ENCODE results near the gene RHOF.

The RHOF gene

GRCh38 chr12:121789800-121790728, 3.4 kb downstream of the RHOF start:
- TF ChIP-seq, protein P1, sequence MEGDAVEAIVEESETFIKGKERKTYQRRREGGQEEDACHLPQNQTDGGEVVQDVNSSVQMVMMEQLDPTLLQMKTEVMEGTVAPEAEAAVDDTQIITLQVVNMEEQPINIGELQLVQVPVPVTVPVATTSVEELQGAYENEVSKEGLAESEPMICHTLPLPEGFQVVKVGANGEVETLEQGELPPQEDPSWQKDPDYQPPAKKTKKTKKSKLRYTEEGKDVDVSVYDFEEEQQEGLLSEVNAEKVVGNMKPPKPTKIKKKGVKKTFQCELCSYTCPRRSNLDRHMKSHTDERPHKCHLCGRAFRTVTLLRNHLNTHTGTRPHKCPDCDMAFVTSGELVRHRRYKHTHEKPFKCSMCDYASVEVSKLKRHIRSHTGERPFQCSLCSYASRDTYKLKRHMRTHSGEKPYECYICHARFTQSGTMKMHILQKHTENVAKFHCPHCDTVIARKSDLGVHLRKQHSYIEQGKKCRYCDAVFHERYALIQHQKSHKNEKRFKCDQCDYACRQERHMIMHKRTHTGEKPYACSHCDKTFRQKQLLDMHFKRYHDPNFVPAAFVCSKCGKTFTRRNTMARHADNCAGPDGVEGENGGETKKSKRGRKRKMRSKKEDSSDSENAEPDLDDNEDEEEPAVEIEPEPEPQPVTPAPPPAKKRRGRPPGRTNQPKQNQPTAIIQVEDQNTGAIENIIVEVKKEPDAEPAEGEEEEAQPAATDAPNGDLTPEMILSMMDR (IDR thresholded peaks at IDR 0.05; ENCODE audit: insufficient read depth, missing control alignments): no peak
- FAIRE-seq: no peak
- DNase-seq (ENCODE audit: insufficient read length, low spot score): no peak

DNA sequence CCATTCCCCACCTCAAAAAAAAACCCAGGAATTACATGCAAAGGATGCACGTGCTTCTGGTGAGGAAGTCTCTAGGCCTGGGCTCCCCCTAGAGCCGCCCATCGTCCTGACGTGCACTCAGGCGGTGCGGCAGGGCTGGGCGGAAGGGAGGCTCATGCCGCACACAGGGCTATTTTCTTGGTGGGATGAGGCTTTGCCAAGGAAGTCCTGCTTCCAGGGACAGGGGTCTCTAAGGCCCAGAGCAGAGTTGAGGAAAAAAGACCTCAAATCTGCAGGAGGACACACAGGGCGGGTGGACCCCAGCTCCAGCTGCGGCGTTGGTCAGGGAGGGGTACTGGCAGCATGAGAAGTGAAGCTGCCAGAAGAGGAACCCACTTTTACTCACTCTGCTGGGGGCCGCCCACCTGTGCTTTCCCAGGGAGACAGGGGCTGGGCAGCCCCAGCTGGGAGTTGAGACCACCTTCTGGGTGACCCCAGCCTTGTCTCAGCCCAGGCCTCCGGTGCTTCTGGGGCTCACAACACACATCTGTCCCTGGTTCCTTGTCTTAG, 4.2 kb downstream of the RHOF start:
- DNase-seq (ENCODE audit: insufficient read length, low spot score): no peak
- TF ChIP-seq, protein P1 (IDR thresholded peaks at IDR 0.05; ENCODE audit: insufficient read depth, missing control alignments): no peak

GRCh38 chr12:121788176-121788818, 5.2 kb downstream of the RHOF start:
- DNase-seq (ENCODE audit: insufficient read length, low spot score) (no peak), FAIRE-seq (no peak)
- TF ChIP-seq, protein P1 (IDR thresholded peaks at IDR 0.05; ENCODE audit: insufficient read depth, missing control alignments): no peak

More for the DNA sequence above, 4.2 kb downstream of the RHOF start:
- no peak for FAIRE-seq

DNA sequence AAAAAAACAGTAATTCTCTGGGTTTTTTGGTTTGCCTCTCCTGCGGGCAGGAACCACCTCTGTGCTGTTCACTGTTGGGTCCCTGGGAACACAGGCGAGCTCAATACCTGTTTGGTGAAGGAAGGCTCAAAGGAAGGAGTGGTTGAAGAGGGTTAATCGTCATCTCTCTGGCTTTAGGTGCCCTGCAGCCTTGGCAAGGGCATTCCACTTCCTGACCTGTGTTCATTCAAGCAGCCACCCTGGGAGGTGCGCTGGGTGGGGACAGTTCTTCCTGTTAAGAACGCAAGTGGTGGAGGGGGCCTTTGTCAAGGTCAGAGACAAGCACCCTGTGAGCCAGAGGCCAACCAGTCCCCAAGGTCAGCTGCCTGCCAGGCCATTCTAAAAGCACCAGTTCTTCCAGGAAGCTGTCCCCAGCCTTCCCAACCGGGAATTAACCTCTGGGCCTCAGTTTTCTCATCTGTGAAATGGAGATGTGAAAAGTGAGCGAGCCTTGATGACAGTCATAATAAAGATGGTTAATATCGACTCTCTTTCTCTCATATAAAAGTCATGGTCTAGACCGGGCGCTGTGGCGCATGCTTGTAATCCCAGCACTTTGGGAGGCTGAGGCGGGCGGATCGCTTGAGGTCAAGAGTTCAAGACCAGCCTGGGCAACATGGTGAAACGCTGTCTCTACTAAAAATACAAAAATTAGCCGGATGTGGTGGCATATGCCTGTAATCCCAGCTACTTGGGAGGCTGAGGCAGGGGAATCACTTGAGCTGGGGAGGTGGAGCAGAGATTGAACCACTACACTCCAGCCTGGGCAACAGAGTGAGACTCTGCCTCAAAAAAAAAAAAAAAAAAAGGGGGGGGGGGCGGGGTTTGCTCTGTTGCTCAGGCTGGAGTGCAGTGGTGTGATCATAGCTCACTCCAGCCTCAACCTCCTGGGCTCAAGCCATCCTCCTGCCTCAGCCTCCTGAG, 6.1 kb downstream of the RHOF start:
- TF ChIP-seq, protein P1 (IDR thresholded peaks at IDR 0.05; ENCODE audit: insufficient read depth, missing control alignments): no peak
- FAIRE-seq: no peak
- no peak for DNase-seq (ENCODE audit: insufficient read length, low spot score)

- no peak for FAIRE-seq
- DNase-seq (ENCODE audit: insufficient read length, low spot score): no peak
- TF ChIP-seq, protein P1 (IDR thresholded peaks at IDR 0.05; ENCODE audit: insufficient read depth, missing control alignments): no peak
Measured at GRCh38 chr12:121786440-121786825, 7.1 kb downstream of the RHOF start.

DNA sequence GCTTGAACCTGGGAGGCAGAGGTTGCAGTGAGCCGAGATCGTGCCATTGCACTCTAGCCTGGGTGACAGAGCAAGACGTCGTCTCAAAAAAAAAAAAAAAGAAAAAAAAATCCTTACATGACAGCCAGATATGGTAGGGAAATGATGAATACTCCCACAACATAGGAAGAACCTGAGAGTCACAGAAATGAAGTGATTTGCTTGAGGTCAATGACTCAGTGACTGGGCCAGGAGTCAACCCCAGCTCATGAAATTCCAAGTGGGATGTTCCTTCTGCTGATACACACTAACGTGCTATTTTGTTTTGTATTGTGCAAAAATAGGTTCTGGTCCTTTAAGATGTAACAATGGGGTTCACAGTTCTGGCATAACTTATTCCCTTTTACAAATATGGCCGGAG, 9.0 kb downstream of the RHOF start:
- TF ChIP-seq, protein P1 (IDR thresholded peaks at IDR 0.05; ENCODE audit: insufficient read depth, missing control alignments): no peak
- FAIRE-seq: no peak

More for the DNA sequence above, 9.0 kb downstream of the RHOF start:
- no peak for DNase-seq (ENCODE audit: insufficient read length, low spot score)
